Measurements from ENCODE around the gene MYO10. TPM values are rescaled to one million over a fixed set of nuclear protein-coding genes. Genes with fewer than 3 reads are reported as not detected.

Gene MYO10
- total RNA-seq, 1 donor from 2014 or later, result 7.2 TPM

DNA sequence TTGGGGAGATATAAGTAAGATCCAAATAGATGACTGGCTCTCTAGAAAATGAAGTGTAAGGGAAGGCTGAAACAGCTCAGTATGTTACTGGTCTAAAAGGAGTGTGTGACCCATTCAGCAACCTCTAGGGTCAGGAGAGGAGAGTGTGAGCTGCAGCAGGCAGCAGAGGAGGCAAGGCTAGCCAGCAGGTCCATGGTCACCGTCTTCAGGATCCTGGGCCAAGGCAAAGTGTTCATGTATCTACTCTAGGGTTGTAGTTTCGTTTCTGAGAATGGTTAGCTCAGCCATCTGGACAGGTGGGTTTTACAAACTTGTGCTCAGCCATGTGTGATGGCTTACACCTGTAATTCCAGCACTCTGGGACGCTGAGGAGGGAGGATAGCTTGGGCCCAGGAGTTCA is 13.7 kb downstream of the MYO10 start:
- ATAC-seq (ENCODE audit: poor library complexity), result no peak
- intact Hi-C loops (cut with DNase I), result no loop called here
- no peak for DNase-seq

DNA sequence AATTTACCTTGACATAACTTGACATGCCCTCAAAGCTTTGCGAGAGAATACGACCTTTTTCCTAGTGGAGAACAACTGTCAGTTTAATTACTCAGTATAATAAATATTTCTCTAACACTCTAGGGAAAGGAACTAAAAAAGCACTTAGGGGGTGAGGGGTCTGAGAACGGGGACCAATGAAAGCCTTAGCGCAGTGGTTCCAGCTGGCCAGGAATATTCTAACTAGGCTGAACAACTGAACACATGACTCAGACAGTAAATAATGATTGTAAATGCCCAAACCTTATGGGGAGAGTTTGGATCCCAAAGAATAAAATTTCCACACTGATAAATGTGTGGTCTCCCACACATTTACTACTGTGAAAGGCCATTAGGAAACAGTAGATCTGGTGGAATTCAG is 14.9 kb downstream of the MYO10 start:
- ATAC-seq (ENCODE audit: poor library complexity) (no peak), DNase-seq (no peak)
- intact Hi-C loops (cut with DNase I), result no loop called here

DNA sequence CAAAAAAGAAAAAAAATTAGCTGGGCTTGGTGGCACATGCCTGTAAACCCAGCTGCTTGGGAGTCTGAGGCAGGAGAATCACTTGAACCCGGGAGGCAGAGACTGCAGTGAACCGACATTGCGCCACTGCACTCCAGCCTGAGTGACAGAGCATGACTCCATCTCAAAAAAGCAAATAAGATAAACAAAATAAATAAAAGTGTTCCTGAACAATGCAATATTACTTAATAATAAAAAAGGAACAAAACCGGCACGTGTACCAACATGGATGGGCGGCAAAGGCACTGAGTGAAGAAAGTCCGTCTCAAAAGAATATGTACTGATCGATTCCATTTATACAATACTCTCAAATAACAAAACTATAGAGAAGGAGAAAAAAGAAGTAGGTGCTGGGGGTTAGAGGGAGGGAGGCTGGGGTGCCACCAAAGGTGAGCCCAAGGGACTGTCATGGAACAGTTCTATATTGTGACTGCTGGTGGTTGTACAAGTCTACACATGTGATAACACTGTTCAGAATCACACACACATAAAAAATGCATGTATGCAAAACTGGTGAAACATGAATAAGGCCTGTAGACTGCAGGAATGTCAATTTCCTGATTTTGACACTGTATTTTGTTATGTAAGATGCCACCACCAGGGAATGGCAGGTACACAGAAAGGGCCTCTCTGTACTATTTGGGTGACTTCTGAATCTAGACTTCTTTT is 15.8 kb downstream of the MYO10 start:
- ATAC-seq (ENCODE audit: poor library complexity), result no peak
- intact Hi-C loops (cut with DNase I), result no loop called here
- DNase-seq, result no peak

DNA sequence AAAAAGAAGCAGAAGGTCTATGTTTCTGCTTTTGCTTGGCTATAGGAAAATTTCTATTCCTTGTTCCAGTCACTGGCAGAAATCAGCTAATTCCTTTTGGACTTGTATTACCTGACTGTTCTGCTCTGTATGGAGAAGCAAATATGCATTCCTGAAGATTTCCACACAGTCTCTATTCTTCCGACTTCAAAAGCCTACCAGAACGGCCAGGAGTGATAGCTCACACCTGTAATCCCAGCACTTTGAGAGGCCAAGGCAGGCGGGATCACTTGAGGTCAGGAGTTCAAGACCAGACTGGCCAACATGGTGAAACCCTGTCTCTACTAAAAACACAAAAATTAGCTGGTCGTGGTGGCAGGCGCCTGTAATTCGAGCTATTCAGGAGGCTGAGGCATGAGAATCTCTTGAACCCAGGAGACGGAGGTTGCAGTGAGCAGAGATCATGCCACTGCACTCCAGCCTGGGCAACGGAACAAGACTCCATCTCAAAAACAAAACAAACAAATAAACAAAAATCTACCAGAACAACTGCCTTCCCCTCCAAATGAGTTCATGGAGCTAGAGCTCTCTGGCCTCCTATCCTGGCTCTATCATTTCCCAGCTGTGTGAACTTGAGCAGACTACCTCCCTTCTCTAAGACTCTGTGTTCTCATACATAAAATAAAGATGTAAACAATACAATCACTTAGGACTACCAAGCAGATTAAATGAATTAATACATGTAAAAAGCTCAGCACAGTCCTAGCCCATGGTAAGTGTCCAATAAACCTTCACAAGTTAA is 17.0 kb downstream of the MYO10 start:
- no peak for ATAC-seq (ENCODE audit: poor library complexity)
- intact Hi-C loops (cut with DNase I), result no loop called here
- DNase-seq, result no peak

DNA sequence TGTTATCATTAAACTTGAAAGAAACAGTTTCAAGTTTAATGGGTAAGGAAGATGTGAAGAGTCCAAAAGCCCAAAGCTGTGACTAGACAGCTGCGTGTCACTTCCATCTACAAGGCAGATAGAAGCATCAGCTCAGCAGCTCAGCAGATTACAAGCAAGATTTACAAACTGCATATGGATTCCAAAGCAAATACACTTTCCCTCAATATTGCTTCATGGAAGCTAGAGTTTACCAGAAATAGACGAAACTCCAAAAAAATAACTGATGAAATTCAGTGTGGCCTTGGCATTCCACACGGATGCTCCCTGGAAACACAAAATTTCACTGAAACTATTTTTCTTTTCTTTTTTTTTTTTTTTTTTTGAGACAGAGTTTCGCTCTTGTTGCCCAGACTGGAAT is 17.9 kb downstream of the MYO10 start:
- ATAC-seq (ENCODE audit: poor library complexity) (no peak), DNase-seq (no peak)
- intact Hi-C loops (cut with DNase I), result no loop called here

DNA sequence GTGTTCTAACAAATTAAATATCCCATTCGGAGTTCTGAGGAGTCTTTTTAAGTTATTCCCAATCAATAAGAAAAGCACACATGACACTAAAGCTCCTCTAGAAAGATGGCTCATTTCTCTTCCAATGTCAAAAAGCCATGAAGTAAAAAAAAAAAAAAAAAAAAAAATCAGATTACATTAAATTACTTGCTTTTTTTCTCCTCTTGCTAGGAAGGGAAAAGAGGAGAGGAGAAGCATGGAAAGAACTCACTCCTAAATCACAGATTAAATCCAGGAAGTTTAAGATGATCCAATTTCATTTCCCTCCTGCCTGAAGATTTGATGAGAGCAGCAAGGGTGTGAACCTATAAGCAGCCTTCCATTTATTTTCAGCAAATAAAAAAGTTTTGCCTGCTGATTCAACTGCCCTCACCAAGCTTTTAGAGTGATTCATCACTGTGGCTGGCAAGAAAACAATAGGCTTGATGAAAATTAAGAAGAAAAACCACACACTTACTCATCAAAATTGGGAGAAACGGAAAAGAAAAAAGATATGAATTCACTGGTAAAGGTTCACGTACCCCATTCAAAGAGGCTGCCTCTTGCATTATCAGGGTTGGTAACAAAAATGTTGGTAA is 19.7 kb downstream of the MYO10 start:
- ATAC-seq (ENCODE audit: poor library complexity), result no peak
- intact Hi-C loops (cut with DNase I), result no loop called here

DNA sequence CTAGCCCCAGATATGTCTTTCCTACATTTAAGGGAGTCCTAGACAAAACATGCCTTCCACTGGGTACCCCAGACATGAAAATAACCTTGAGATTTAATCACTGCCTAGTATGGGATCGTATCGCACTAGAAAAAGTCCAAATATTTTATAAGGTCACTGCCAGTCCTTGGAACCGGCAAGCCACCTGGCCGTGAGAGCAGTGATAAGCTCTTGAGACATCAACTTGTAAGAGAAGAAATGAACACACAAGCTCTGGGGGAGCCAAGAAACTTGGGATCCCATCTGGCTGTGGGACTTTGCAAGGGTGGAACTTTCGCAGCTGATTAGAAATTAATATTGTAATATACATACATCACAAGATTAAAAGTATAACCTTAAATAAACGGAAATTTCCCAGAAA is 21.5 kb downstream of the MYO10 start:
- intact Hi-C loops (cut with DNase I), result no loop called here
- DNase-seq (no peak), ATAC-seq (ENCODE audit: poor library complexity) (no peak)

More for the DNA sequence above, 19.7 kb downstream of the MYO10 start:
- DNase-seq, result no peak

DNA sequence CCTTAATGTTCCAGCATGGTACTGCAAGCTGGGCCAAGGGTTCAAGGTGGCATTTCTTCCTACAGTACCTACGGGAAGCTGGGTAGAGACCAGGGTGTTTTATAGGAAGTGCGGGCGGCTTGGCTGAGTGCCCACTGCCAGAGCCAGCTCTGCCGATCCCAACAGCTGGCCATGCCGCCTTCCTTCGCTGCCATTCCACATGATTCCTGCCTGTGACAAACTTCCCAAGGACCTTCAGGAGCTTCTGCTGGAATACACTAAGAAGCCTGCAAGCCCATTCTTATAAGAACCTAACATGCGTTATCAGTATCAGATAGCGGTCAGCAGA is 22.0 kb downstream of the MYO10 start:
- no peak for ATAC-seq (ENCODE audit: poor library complexity)

DNA sequence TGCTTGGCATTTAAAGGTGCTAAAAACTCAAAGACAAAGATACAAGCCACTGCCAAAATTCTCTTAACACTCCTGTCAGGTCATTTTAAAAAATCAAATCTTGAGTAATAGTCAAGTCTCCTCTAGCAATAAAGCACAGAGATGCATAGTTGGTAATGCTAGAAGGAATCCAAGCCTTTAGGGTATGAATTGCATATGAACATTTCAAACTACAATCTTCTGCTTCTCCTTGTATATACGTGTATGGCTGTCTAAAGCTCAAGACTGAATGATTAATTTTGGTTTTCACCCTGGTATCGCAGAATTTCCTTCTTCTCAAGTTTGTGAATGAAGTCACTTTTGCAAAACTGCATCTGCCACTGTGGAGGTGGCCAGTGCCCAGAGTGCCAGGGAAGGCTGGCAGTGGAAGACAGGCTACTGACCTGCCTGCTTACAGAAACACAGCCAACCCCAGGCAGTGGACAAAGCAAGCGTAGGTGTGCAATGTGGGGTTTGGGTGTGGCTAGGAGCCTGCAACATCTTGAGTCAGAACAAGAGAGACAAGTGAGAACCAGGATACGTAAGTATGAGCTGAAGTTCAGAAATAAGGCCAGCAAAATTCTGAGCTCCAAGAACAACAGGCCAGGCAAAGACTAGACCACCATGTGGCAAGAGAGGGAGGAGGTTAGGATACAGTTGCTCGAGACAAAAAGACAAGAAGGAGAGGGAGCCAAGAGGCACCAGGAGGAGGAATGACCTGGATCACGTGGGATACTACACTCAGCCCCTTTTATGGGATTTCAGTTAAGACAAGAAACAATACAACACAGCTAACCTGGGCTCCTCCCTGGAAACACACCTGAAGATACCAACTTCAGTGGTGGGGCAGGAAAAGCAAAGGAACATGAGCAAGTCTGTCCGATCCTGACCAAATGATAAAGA is 22.6 kb downstream of the MYO10 start:
- intact Hi-C loops (cut with DNase I), result no loop called here
- ATAC-seq (ENCODE audit: poor library complexity), result no peak
- no peak for DNase-seq

More for the DNA sequence above, 22.0 kb downstream of the MYO10 start:
- DNase-seq, result no peak
- intact Hi-C loops (cut with DNase I), result no loop called here

DNA sequence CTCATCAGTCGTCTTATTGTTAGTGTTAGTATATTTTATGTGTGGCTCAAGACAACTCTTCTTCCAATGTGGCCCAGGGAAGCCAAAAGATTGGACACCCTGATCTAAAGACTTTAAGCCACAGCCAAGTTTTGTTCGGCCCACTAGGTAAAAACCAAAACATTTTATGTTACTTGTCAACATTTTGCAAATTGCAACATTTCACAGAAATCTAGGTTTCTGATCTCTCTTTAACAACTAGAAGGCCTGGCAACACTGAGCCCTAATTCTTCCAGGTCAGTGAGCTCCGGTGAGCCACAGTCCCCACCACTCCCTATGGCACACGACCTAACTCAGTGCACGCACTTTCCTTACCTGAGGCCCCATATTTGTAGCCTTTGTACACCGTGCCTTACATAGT is 24.0 kb downstream of the MYO10 start:
- DNase-seq (no peak), ATAC-seq (ENCODE audit: poor library complexity) (no peak)
- intact Hi-C loops (cut with DNase I), result no loop called here

DNA sequence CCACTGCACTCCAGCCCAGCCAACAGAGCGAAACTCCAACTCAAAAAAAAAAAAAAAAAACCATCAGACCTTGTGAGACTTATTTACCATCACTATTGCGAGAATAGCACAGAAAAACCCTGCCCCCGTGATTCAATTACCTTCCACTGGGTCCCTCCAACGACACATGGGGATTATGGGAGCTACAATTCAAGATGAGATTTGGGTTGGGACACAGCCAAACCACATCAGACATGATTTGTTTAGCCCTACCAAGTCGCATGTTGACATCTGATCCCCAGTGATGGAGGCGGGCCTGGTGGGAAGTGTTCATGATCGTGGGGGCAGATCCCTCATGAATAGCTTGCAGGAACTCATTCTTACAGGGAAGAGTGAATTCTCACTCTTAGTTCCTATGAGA is 26.6 kb downstream of the MYO10 start:
- no peak for ATAC-seq (ENCODE audit: poor library complexity)
- DNase-seq, result no peak
- intact Hi-C loops (cut with DNase I), result no loop called here

DNA sequence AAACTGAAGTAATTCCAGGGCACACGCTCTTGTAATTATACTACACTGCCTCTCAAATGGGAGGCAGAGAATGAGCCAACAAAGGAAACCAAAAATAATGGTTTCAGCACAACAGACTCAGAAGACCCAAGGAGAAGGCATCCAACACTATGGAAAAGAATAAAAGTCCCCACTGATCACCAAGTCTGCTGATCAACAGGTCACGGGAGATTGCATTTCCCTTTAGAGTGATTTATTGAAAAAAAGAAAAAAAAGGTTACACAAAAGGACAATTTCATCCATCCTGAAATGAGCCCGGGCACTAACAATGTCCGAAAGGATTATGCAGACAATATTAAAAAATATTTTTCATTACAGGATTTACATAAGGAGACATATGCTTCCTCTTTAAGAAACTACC is 28.8 kb downstream of the MYO10 start:
- intact Hi-C loops (cut with DNase I), result no loop called here
- DNase-seq (no peak), ATAC-seq (ENCODE audit: poor library complexity) (no peak)

DNA sequence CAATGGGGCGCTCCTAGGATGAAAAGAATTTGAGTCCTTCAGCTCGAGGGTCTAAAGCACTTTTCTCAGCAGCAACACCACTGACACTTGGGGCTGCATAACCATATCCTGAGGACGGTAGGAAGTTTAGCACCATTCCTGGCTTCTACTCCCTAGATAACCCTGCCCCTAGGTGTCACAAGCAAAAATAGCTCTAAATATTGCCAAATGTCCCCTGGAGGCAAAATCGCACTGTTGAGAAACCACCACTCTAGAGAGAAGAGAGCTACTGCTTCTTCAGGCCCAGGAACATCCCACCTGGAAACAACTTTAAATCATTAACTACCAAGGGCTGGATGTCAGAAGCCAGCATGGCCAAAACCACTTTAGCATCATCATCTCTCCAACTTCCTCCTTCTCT is 29.8 kb downstream of the MYO10 start:
- no peak for DNase-seq
- intact Hi-C loops (cut with DNase I), result no loop called here
- ATAC-seq (ENCODE audit: poor library complexity), result no peak

DNA sequence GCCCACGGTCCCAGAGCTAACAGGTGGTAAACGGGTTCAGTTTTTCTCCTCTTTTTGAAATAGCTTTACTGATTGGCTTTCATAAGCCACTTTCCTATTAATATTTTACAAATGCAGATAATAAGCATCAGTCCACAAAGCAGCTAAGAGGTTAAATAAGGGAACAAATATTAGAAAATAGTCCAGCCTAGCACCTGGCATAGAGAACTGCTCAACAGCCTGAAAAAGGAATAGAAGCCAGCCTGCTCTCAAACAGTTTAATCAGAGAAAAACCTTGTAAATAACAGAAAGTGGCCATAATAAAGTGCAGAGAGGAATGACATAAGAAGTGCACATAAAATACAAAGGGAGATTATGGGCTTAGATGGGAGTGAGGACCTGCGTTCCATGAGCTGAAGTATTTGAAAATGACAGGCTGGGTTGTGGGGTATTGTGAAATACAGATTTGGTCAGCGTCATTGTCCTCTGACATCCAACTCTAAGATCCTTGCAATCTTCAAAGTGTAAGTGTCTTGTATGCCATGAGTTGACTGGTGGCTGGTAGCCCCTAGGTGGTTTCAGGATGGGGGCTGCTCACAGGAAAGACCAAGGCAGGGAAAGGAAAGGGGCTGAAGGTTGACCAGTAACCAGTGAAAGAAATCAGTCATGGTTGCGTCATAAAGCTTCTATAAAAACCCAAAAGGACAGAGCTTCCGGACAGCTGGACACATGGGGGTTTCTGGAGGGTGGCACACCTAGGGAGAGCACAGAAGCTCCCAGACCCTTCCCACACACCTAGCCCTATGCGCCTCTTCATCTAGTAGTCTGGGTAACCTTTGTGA is 32.4 kb downstream of the MYO10 start:
- DNase-seq (no peak), ATAC-seq (ENCODE audit: poor library complexity) (no peak)
- intact Hi-C loops (cut with DNase I), result no loop called here

DNA sequence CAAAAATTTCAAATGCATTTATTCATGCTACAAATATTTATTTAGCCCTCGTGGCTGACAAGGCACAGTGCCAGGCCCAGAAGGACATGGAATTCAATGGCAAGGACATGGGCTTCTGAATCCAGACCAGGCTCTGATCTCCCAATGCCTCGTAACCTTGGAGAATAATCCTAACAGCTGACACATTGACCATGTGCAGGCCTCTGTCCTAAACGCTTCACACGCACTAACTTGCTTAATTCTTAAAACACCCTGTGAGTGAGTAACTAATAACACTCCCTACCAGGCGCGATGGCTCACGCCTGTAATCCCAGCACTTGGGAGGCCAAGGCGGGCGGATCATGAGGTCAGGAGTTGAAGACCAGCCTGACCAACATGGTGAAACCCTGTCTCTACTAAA is 33.2 kb downstream of the MYO10 start:
- ATAC-seq (ENCODE audit: poor library complexity) (no peak), DNase-seq (no peak)
- intact Hi-C loops (cut with DNase I), result no loop called here

DNA sequence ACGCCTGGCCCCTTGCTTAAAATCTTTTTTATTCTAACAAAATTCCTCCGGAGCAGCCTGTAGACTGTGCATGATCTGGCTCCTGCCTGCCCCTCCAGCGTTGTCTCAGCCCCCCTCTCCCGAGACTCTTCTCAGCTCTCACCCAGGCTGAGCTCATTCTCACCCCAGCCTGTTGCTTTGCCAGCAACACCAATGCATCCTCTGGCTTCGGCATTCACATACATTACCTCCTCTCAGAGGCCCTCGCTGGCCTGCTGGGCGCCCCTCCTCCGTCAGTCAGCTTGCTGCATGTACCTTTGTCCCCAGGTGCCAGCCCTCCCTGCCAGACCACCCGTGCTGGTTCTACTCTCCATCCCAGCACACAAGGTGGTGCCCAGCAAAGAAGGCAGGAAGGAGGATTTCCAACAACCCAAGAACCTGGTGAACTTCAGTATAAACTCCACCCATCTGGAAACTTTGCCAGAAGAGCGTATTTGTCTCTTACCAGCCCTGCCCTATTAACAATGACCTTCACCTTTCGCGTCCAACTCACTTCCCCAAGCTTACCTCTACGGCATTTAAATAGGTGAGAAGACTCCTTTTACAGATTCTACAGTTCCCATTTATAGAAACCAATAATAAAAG is 35.0 kb downstream of the MYO10 start:
- DNase-seq (no peak), ATAC-seq (ENCODE audit: poor library complexity) (no peak)
- intact Hi-C loops (cut with DNase I), result no loop called here

DNA sequence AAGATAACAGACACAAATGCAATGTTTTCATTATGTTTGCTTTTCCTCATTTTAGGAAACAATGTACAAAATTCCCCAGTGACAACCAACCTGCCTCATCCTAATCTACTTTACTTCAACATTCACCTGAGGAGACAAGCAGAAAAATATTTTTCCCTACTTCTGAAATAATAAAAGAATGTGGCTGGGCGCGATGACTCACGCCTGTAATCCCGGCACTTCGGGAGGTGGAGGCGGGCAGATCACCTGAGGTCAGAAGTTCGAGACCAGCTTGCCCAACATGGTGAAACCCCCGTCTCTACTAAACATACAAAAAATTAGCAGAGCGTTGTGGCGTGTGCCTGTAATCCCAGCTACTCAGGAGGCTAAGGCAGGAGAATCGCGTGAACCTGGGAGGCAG is 36.9 kb downstream of the MYO10 start:
- intact Hi-C loops (cut with DNase I), result no loop called here
- no peak for DNase-seq
- ATAC-seq (ENCODE audit: poor library complexity), result no peak

DNA sequence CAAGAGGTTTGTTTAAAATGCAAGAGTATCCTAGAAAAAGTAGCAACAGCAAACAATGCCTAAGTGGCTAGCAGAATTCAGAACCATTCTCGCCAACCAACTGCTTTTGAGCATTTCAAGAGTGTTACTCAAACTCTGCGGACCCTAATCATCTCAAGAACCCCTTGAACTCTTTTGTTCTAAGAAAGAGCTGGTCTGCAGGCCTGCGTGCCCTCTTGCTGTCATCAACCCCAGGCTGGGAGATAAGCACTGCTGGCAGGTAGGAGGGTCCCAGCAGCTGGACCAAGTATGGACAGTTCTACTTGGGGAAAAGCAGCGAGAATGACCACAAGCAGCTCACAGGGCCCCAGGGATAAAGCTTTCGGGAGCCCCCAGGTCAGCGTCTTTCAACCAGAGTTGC is 38.3 kb downstream of the MYO10 start:
- DNase-seq (no peak), ATAC-seq (ENCODE audit: poor library complexity) (no peak)
- intact Hi-C loops (cut with DNase I), result no loop called here
